Smooth muscle cell (in vitro differentiated cells): ENCODE data around the gene NGFR. TPM values are rescaled to one million over a fixed set of nuclear protein-coding genes. Genes with fewer than 3 reads are reported as not detected.

Source experiments
- DNase-seq: peaks from one replicate; lab custom pipeline; 2025; ENCODE audit not compliant: unreplicated experiment; lab: John Stamatoyannopoulos, UW
- H2AFZ ChIP-seq: fragments of 200-600 bp; sonication (generic); 2 replicates; pipeline ENCODE4 v1.6.0; 2016; ENCODE audit warnings: antibody characterized with exemption, low read depth, mild to moderate bottlenecking
- H3F3A ChIP-seq: fragments of 200-600 bp; sonication (generic); 2 replicates; pipeline ENCODE4 v1.6.0; 2017; ENCODE audit warnings: antibody characterized with exemption, low read depth
- H3K27ac ChIP-seq: fragments of 200-600 bp; sonication (generic); 2 replicates; pipeline ENCODE4 v1.5.1; 2016; ENCODE audit warnings: low read depth, mild to moderate bottlenecking
- H3K27me3 ChIP-seq: fragments of 200-600 bp; sonication (generic); 2 replicates; pipeline ENCODE4 v1.6.1; 2016; ENCODE audit warnings: low read depth, mild to moderate bottlenecking
- H3K36me3 ChIP-seq: fragments of 200-600 bp; sonication (generic); 2 replicates; pipeline ENCODE4 v1.5.1; 2016; ENCODE audit warnings: low read depth
- H3K4me1 ChIP-seq: fragments of 200-600 bp; sonication (generic); 2 replicates; pipeline ENCODE4 v1.5.1; 2016; ENCODE audit warnings: low read depth
- H3K4me2 ChIP-seq: fragments of 200-600 bp; sonication (generic); 2 replicates; pipeline ENCODE4 v1.6.0; 2016; ENCODE audit warnings: mild to moderate bottlenecking
- H3K4me3 ChIP-seq: fragments of 200-600 bp; sonication (generic); 2 replicates; pipeline ENCODE4 v1.5.1; 2016; ENCODE audit warnings: mild to moderate bottlenecking
- H3K79me2 ChIP-seq: fragments of 200-600 bp; sonication (generic); 2 replicates; pipeline ENCODE4 v1.6.0; 2016; ENCODE audit warnings: low read depth, mild to moderate bottlenecking
- H3K9ac ChIP-seq: fragments of 200-600 bp; sonication (generic); 2 replicates; pipeline ENCODE4 v1.6.0; 2016; ENCODE audit warnings: low read depth
- H3K9me3 ChIP-seq: fragments of 200-600 bp; sonication (generic); replicated peaks from 2 replicates; pipeline ENCODE4 v1.5.1; 2016; ENCODE audit warnings: low read depth
- H4K20me1 ChIP-seq: fragments of 200-600 bp; sonication (generic); 2 replicates; pipeline ENCODE4 v1.6.0; 2016; ENCODE audit warnings: low read depth
- WGBS: methylation state at CpG from one replicate; pipeline ENCODE4 v1.1.7; 2016; ENCODE audit warnings: low lambda C conversion rate; 5-methylcytosine and 5-hydroxymethylcytosine counted together
- polyA plus RNA-seq: library from polyadenylated mRNA; unstranded; fragments of >200 nt; fragmentation: Nextera tagmentation; extraction: Ambion mirVana; gene quantifications from 2 replicates; pipeline ENCODE4 v1.2.1, GENCODE V29; 2016
- total RNA-seq: library from RNA; depleted of rRNA; stranded (reverse); fragments of >200 nt; gene quantifications from 2 replicates; pipeline ENCODE4 v1.2.3, GENCODE V29; 2014
- TF ChIP-seq, protein P1 (sequence below): fragments of 200-600 bp; sonication (generic); IDR thresholded peaks from 2 replicates; pipeline ENCODE4 v1.5.1; 2017; ENCODE audit warnings: borderline replicate concordance, mild to moderate bottlenecking, antibody characterized with exemption; ENCODE audit not compliant: insufficient read depth, poor library complexity, severe bottlenecking

The NGFR gene
- total and polyA plus RNA-seq, 2 experiments from 2014 or later = 2.4 to 2.5 TPM

- Histone ChIP-seq H3K9me3 (no peaks in the 10 kb centered on the region), H3F3A (peaks cover 3% of the 10 kb centered on the region)
Observed at GRCh38 chr17:49457564-49458535, 37.2 kb upstream of the NGFR start.

DNA sequence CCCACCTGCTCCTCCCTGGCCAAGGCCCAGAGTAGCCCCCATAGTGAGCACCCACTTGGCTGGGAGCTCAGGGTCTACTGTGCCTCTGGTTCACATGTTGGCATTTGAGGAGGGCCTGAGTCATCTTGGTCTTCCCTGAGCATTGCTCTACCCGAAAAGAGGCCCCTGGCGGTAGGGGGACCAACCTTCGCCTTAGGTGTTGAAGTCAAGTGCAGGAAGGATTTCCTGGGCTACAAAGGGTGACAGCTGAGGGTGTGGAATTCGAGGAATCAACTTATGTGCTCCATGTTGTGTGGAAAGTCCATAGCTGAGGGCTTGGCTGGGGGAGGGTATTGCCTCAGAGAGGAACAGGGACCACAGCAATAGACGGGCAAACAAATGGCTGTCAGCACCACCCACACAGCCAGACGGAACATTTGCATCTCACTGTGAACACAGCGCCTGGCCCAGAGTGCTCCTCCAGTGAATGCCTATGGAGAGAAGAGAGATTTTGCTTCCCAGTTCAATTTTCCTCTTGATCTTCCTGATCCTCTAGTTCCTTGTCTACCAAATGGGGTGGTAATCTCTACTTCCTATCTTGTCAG is 35.6 kb upstream of the NGFR start:
- H3K27ac ChIP-seq = no peak overlapping the region
- 44% methylated on average over 7 of the region's 7 CpGs for WGBS
- H2AFZ ChIP-seq = no peak overlapping the region
- H3K9me3 ChIP-seq = no peaks in the 10 kb centered on the region
- H3K4me3 ChIP-seq = no peak overlapping the region
- H3K79me2 ChIP-seq = no peaks in the 10 kb centered on the region
- H3F3A ChIP-seq = peaks cover 3% of the 10 kb centered on the region
- H3K27me3 ChIP-seq = no peaks in the 10 kb centered on the region
- no peak for DNase-seq
- peaks cover 6% of the 10 kb centered on the region for H3K4me1 ChIP-seq
- TF ChIP-seq, protein P1, sequence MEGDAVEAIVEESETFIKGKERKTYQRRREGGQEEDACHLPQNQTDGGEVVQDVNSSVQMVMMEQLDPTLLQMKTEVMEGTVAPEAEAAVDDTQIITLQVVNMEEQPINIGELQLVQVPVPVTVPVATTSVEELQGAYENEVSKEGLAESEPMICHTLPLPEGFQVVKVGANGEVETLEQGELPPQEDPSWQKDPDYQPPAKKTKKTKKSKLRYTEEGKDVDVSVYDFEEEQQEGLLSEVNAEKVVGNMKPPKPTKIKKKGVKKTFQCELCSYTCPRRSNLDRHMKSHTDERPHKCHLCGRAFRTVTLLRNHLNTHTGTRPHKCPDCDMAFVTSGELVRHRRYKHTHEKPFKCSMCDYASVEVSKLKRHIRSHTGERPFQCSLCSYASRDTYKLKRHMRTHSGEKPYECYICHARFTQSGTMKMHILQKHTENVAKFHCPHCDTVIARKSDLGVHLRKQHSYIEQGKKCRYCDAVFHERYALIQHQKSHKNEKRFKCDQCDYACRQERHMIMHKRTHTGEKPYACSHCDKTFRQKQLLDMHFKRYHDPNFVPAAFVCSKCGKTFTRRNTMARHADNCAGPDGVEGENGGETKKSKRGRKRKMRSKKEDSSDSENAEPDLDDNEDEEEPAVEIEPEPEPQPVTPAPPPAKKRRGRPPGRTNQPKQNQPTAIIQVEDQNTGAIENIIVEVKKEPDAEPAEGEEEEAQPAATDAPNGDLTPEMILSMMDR = no peak
- H3K9ac ChIP-seq = no peak overlapping the region
- no peak overlapping the region for H3K4me2 ChIP-seq
- H3K36me3 ChIP-seq = no peaks in the 10 kb centered on the region
- H4K20me1 ChIP-seq = no peaks in the 10 kb centered on the region

More at GRCh38 chr17:49457564-49458535, 37.2 kb upstream of the NGFR start:
- H2AFZ ChIP-seq = no peak overlapping the region
- no peak overlapping the region for H3K4me2 ChIP-seq
- no peak overlapping the region for H3K9ac ChIP-seq
- 88% methylated on average over 15 of the region's 15 CpGs for WGBS
- DNase-seq = no peak
- no peaks in the 10 kb centered on the region for H3K36me3 ChIP-seq
- no peak overlapping the region for H3K27ac ChIP-seq
- TF ChIP-seq, protein P1 = no peak
- no peaks in the 10 kb centered on the region for H3K27me3 ChIP-seq
- H4K20me1 ChIP-seq = no peaks in the 10 kb centered on the region
- H3K4me3 ChIP-seq = no peak overlapping the region
- H3K4me1 ChIP-seq = peaks cover 6% of the 10 kb centered on the region
- H3K79me2 ChIP-seq = no peaks in the 10 kb centered on the region

GRCh38 chr17:49460401-49460800 is 34.7 kb upstream of the NGFR start:
- Histone ChIP-seq H3K27ac (no peak overlapping the region), H3K9me3 (no peaks in the 10 kb centered on the region), H3K4me3 (no peak overlapping the region), H3K9ac (no peak overlapping the region), H3K4me1 (no peaks in the 10 kb centered on the region), H2AFZ (no peak overlapping the region), H3K79me2 (no peaks in the 10 kb centered on the region), H3F3A (peaks cover 3% of the 10 kb centered on the region), H4K20me1 (no peaks in the 10 kb centered on the region), H3K36me3 (no peaks in the 10 kb centered on the region), H3K4me2 (no peak overlapping the region), H3K27me3 (no peaks in the 10 kb centered on the region)
- TF ChIP-seq, protein P1 = no peak
- DNase-seq = no peak
- WGBS = 77% methylated on average over 7 of the region's 7 CpGs
